ACHN (cell line): ENCODE measurements around the gene FBXL3.
"Not testable (repeated sequence)": the region's sequence is repeated elsewhere in the genome, so short reads cannot be mapped to it uniquely, and the experiment has no call there.

Experiments used
- DNase-seq: peaks from one replicate; pipeline ENCODE4 v3.0.0-alpha.2; 2015
- in situ Hi-C: cut with HindIII; loops from 2 replicates; pipeline ENCODE4 v1.10.0; 2017; ENCODE audit warnings: low sequenced_read_pairs, low pct_ligation_motif_present, low pct_unique_long_range_greater_than_20kb

The FBXL3 gene

GRCh38 chr13:76965759-76966421 is 61.1 kb downstream of the FBXL3 start:
- DNase-seq, result no peak
- in situ Hi-C loops, result no loop called here

GRCh38 chr13:76959734-76960133 is 67.2 kb downstream of the FBXL3 start:
- DNase-seq, in situ Hi-C loops: not testable (repeated sequence)

- in situ Hi-C loops, result no loop called here
Observed at GRCh38 chr13:76958841-76959432, 68.0 kb downstream of the FBXL3 start.

GRCh38 chr13:76955661-76956060 is 71.3 kb downstream of the FBXL3 start:
- DNase-seq, result no peak
- in situ Hi-C loops, result no loop called here

More at GRCh38 chr13:76958841-76959432, 68.0 kb downstream of the FBXL3 start:
- DNase-seq, result no peak
